NCI-H1694 (cell line): ENCODE measurements around the gene IQCH.
"Not testable (repeated sequence)": the region's sequence is repeated elsewhere in the genome, so short reads cannot be mapped to it uniquely, and the experiment has no call there.

Experiments used
- DNase-seq: peaks from one replicate; lab custom pipeline; 2025; lab: John Stamatoyannopoulos, UW

IQCH gene

DNA sequence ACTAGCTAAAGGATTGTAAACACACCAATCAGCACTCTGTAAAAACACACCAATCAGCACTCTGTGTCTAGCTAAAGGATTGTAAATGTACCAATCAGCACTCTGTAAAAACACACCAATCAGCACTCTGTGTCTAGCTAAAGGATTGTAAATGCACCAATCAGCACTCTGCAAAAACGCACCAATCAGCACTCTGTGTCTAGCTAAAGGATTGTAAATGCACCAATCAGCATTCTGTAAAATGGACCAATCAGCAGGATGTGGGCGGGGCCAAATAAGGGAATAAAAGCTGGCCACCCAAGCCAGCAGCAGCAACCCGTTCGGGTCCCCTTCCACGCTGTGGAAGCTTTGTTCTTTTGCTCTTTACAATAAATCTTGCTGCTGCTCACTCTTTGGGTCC lies 8.0 kb upstream of the IQCH start:
- not testable (repeated sequence) for DNase-seq

DNA sequence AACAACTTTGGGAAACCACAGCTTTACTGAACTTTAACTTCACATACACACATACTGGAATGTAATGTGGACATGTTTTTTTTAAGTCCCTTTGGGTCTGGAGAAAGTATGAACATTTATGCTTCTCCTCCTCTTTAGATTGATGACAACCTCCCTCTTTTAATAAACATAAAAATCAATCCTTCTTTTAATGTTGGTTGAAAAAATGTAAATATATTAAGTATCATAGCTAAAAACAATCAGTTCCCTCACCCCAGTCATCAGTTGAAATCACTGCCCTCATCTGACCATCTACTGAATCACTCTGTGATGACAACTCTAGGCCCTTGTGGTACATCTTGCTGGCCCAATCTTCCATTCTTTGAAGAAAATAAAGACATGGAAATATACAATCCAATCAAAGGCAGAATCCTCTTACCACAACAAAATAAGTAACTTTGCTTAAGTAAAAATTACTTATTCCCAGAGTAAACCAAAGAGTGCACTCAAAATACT lies 6.5 kb upstream of the IQCH start:
- DNase-seq = no peak

DNA sequence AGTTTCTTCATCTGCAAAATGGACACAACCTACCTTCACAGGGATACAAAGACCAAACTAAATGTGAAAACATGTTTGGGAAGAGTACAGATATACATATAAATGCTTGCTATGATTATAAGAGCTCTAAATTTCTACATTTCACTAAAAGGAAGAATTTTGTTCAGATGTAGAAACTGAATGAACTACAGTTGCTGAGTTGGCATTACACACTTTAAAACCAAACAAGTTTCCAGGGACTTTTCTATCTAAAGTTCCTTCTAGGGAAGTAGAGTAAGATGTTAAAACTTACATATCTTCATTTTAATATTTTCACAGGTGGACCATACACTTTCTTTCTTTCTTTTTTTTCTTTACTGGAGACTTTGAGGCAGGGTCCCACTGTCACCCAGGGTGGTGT lies 4.8 kb upstream of the IQCH start:
- no peak for DNase-seq

DNA sequence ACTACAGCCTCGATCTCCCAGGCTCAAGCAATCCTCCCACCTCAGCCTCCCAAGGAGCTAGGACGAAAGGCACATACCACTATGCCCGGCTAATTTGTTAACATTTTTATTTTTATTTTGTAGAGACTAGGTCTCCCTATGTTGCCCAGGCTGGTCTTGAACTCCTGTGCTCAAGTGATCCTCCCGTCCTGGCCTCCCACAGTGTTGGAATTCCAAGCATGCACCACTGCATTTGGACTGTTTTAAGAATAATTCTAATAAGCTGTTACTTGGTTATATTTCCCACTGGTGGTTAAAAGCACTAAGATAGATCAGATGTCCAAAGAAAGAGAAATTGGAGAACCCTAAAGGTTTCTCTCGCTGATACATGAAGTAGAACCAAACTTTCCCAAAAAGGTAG lies 3.3 kb upstream of the IQCH start:
- DNase-seq = no peak

DNA sequence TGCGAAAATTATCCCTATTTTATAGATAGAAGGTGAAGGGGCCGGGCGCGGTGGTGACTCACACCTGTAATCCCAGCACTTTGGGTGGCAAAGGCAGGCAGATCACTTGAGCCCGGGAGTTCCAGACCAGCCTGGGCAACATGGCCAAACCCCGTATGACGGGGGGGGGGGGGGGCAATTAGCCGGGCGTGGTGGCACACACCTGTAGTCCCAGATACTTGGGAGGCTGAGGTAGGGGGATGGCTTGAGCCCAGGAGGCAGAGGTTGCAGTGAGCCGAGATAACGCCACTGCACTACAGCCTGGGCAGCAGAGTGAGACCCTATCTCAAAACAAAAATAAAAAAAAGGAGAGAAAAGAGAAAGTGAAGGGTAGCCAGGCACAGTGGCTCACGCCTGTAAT lies 1.5 kb upstream of the IQCH start:
- no peak for DNase-seq

GRCh38 chr15:67253549-67254237 lies 893 bp upstream of the IQCH start:
- no peak for DNase-seq

GRCh38 chr15:67256051-67256450 lies 1.5 kb downstream of the IQCH start:
- DNase-seq = no peak

- DNase-seq = not testable (repeated sequence)
These were observed 3.8 kb downstream of the IQCH start for GRCh38 chr15:67258412-67258811.

DNA sequence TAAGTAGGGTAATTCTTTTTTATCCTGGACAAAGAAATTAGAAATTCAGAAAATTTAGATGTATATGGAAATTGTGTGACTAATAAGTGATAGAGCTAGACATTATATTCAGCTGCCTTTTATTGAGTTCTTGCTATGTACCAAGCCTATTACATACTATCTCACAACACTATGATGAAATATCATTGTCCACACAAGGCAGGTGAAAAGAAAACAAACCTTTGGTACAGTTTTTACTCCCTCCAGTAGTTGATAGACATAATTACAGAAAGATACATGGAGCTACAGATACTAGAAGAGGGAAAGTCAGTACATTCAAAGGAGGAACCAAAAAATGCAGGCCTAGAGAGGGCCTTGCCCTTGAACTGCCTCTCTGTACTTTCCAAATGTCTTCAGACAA lies 4.8 kb downstream of the IQCH start:
- no peak for DNase-seq

DNA sequence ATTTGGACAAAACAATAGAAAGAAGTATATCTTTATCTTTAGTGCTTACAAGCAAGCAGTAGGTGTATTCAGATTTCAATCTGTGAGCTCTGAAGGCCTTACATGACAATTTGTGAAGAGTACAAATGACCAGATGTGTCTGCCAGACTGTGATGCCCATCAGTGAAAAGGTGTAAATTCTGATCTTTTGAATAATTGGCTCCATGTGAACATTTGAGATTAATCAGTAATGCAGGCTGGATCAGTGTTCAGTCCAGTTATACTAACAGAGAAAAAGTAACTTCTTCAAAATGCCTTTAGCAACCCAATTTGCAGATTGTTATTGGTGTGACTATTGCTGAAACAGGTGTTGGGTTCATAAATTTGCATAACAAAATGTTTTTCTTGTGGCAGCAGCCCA lies 5.2 kb downstream of the IQCH start:
- DNase-seq = no peak

DNA sequence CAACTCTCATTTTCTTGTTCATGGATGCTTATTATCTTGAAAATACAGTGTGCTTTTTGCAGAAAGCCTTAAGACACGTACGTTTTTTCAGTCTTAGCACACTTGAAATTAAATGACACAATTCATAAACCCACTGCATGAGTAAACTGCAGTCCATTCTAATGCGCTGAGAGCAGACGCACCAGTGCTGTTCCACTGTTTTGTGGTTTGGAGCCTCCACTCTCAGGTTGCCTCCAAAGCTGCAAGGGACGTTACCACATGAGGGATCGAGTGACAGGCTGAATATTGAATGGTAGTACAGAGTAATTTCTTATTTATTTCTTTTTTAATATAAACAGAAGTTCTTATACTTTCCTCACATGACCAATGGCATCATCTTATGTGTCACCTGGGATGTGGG lies 12.3 kb downstream of the IQCH start:
- no peak for DNase-seq

- no peak for DNase-seq
These were observed 12.9 kb downstream of the IQCH start for GRCh38 chr15:67267440-67267839.

GRCh38 chr15:67267951-67268941 lies 13.7 kb downstream of the IQCH start:
- DNase-seq = no peak

GRCh38 chr15:67274236-67274635 lies 19.6 kb downstream of the IQCH start:
- no peak for DNase-seq

- DNase-seq = no peak
These were observed 22.1 kb downstream of the IQCH start for GRCh38 chr15:67276666-67277065.

DNA sequence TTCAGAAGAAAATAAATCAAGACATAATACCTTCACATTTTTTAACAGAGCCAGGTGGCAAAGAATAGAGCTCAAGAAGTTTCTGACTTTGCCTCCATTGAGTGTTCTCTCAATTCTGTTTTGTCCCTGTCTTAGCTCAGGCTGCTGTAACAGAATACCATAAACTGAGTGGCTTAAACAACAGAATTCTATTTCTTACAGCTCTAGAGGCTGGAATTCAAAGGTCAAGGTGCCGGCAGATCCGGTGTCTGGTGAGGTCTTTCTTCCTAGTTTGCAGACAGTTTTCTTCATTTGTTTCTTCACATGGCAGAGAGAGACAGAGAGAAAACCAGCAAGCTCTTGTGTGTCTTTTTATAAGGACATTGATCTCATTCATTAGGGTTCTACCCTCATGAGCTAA lies 25.6 kb downstream of the IQCH start:
- no peak for DNase-seq

GRCh38 chr15:67281714-67282113 lies 27.1 kb downstream of the IQCH start:
- DNase-seq = no peak

GRCh38 chr15:67285625-67286024 lies 31.0 kb downstream of the IQCH start:
- DNase-seq = not testable (repeated sequence)

DNA sequence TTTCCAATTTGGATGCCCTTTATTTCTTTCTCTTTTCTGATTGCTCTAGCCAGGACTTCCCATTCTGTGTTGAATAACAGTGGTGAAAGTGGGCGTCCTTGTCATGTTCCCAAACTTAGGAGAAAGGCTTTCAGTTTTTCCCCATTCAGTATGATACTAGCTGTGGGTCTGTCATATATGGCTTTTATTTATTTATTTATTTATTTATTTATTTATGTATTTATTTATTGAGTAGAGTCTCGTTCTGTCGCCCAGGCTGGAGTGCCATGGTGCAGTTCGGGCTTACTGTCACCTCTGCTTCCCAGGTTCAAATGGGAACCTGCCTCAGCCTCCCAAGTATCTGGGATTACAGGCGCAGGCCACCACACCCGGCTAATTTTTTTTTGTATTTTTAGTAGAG lies 31.8 kb downstream of the IQCH start:
- DNase-seq = not testable (repeated sequence)

DNA sequence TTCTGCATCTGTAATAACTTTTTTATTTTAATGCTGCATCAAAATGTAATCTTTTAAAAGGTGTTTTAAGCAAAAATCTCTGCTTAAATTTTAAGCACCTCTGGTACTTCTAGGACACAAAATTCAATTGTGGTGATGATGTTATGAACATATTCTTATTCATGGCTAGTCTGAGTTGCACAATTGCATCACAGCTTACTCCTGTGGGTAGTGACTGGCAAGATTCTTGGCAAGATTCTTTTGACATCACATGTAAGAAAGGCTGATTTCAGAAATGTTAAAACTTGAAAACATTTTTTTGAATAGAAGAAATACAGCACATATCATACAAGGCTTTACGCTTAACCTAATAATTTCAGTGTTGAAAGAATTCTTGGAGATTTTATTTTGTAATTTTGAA lies 35.7 kb downstream of the IQCH start:
- no peak for DNase-seq

GRCh38 chr15:67296188-67296587 lies 41.6 kb downstream of the IQCH start:
- DNase-seq = no peak

DNA sequence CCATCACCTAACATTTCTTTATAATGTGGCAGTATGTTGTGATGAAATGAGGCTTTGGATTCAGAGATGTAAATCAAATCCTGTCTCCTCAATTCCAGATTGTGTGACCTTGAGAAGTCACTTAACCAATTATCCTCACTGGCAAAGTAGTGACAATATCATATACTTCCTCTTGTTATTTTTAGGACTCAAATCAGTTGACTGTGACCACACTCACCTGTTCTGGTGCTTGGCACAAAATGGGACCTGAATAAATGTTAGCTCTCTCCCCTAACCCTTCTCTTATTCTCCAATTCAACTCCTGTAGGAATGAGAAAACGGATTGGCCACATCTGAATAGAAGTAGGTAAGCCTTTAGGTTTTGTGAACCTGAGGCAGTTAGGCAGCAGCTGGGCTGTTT lies 42.1 kb downstream of the IQCH start:
- no peak for DNase-seq
